Fibroblast of upper back skin (primary cell): Measurements from ENCODE around the gene HMX2.

ENCODE experiments used
- DNase-seq: peaks from one replicate; pipeline ENCODE4 v3.0.0-alpha.2; 2013

Gene HMX2, protein sequence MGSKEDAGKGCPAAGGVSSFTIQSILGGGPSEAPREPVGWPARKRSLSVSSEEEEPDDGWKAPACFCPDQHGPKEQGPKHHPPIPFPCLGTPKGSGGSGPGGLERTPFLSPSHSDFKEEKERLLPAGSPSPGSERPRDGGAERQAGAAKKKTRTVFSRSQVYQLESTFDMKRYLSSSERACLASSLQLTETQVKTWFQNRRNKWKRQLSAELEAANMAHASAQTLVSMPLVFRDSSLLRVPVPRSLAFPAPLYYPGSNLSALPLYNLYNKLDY

DNA sequence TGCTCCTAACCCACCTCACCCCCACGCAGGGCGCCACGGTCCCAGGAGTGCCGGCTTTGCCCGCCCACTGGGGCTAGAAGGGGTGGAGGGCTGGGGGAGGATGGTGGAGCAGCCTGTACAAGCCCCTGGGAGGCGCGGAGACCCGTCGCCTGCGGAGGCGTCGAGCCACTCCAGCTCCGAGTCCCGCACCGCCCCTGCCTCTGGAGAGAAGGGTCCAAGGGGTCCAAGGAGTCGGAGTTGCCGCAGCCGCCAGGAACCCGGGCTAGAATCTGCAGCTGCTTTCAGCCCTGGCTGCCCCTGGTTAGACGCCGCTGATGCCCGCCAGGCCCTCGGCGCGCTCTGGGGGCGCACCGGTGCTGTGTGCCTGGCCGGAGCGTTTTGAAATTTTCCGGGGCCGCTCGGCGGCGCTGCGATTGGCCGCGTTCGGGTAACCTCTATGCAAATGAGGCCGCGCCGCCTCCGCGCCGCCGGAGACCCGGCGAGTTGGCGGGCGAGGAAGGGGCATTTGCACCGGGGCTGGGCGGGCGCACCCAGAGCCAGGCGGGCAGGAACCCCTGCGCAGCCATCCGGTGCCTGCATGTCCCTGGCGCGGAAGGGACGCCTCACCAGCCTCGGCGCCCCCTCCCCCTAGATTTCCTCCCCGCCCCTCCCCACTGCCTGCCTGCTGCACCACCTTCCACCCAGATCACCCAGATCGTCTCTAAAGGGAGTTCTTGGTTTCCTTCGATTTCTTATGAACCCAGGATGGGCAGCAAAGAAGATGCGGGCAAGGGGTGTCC lies at the start of gene HMX2:
TSS of gene HMX2 (plus strand) at position 502 of the 779 bp plus-strand sequence. CDS start at position 745, 243 bp downstream.
- no peak for DNase-seq

- no peak for DNase-seq
These were observed 47.7 kb upstream of the HMX2 start for GRCh38 chr10:123100030-123100762.

DNA sequence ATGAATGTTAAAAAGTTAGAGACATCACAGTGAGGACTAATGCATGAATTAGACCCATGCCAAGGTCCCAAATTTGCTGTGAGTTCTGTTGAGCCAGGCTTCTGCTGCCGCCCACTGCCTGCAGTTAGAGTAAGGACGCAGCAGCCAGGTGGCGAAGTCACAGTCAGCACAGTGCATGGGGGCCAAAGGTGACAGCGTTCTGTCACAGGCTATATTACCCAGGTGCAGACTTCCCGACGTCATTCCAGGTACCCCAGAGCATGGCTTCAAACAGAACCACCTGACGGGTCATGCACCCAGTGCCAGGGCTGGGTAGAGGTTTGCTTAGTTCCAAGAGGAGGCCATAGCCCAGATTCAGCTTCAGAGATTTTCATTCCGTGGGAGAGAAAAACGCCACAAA lies 46.1 kb upstream of the HMX2 start:
- no peak for DNase-seq

DNA sequence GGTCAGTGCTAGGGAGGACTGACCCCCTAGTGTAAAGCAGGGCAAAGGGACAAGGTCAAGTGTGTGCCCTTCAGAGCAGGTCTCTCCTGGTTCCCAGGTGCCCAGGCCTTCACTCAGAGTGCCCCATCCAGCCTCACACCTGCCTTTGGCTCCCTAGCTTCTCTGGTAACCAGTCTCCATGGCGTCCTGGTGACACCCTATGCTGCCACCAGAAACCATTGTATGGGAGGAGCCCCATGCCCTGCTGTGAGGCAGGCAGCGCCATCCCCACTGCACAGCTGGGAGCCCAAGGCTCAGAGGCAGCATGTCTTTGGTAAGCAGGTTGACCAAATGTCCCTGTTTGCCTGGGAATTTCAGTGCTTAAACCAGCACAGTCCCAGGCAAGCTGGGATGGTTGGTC lies 45.3 kb upstream of the HMX2 start:
- DNase-seq, result no peak

DNA sequence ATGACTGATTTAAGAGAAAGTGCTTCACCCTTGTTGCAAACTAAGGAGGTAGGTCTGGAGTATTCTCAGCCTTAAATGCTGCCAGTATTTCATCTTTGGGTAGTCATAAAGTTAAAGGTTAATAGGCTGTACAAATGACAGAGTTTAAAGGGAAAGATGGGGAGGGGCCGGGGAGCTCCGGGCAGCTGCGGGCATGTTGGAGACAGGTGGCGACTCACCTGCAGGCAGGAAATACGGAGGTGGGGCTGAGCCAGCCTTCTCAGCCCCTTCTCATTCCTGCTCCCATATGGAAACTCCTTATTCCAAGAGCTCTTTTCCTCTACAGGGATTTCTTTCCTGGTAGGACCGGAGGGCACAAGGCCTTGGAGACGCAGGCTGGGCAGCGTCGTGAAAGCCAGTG lies 44.0 kb upstream of the HMX2 start:
- DNase-seq, result no peak

DNA sequence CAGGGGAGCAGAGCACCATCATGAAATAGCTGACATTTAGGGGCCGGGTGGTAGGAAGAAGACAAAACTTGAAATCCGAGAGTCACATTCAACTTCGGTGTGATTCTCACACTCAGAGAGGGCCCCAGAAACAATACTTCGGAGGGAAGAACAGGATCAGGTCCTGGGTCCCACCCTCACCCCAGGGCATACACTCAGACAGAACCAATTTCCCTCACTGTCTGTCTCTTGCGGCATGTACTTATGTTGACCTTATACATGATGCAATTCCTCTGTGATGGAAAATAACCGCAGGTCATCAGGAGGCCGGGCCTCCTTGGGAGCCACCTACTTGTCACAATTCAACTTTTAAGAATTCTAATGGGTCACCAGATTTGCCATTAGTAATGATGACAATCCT lies 38.5 kb upstream of the HMX2 start:
- DNase-seq, result no peak

DNA sequence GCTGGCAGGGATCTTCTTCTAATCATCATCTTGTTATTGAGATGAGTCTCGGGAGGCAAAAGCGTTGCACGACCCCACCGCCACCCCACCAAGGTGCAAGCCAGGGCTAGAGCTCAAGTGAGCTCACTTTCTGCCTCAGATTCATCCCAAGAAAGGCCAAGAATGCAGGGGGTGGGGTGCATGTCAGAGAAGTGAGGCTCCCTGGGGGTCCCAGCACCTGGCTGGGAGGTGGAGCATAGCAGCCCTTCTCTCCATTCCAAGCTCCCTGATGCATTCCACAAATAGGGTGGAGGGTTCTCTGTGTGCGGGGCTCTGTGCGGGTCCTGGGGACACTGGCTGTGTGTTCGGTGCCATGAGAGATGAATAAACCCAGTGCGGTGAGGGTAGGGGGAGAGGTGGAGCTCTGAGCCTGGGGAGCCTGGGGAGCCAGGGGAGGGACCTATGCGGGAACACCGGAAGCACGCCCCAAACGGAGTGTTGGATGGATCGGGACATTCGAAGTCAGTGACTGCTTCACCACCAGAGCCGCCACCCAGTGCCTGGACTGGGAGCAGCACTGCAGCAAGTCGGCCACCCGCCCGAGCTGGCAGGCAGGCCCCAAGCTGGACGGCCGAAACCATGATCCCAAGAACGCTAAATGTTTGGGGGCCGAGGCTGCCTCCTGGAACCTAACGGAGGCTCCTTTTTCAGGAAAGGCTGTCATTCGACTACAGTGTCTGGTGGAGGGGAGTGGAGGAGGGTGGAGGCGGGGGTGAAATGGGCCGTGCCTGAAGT lies 30.1 kb upstream of the HMX2 start:
- DNase-seq, result no peak

DNA sequence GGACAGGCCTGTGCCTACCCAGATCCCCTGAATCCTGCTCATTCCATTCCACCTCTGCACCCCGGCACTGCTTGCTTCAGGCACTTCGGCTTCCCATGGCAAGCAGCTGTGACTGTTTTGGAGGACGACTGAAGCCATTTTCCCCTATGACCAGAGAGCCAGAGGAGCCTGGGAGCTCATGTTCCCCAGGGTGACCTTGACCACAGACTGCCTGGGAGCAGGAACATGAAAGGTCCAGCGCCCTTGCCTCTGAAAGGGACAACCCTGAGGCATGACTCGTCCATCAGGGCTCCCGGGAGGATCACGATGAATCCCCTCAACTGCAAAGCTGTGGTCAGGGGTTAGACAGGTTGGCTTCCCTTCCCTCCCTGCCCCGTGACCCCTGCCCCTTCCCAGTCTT lies 28.9 kb upstream of the HMX2 start:
- no peak for DNase-seq

- no peak for DNase-seq
These were observed 21.7 kb upstream of the HMX2 start for GRCh38 chr10:123126246-123126645.

GRCh38 chr10:123129618-123130271 lies 18.2 kb upstream of the HMX2 start:
- no peak for DNase-seq

- peak; percentile 74 for DNase-seq
These were observed 15.1 kb upstream of the HMX2 start for GRCh38 chr10:123132576-123133477.

DNA sequence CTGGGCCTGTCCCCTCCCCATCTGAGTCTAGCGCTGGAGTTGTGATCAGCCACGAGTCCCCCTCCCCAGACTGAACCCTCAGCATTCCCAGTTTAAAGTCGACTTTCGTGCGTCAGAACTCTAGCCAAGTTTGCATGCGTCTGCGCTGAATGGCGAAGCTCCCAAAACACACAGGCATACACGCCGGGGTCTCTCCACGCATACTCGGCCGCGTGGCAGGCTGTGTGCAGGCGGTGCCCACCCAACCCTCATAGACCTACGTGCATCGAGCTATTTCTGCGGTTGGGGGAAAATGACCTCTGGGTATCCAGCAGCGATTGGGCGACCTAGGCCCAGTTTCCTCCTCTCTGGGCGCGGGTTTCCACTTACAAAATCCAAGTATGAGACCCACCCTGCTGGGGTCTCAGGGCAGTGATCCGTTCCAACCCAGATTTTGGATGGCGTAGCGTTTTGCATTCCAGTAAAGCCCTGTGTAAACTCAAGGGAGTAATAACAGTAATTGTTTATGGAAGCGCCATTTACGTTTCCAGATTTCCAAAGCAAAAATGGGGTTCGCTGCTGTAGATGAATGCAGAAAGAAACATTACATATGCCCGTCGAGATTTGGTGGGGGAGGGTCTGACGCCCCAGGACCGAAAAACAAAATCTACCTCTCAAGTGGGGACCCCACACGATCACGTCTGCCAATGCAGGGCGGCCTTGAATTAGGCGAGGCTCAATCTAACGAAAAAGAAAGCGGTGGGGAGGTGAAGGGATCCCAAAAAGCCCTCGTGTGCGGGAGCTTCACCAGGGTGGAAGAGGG lies 14.2 kb upstream of the HMX2 start:
- no peak for DNase-seq

- no peak for DNase-seq
These were observed 13.5 kb upstream of the HMX2 start for GRCh38 chr10:123134343-123134914.

GRCh38 chr10:123134915-123135414 lies 13.0 kb upstream of the HMX2 start:
- DNase-seq, result no peak

DNA sequence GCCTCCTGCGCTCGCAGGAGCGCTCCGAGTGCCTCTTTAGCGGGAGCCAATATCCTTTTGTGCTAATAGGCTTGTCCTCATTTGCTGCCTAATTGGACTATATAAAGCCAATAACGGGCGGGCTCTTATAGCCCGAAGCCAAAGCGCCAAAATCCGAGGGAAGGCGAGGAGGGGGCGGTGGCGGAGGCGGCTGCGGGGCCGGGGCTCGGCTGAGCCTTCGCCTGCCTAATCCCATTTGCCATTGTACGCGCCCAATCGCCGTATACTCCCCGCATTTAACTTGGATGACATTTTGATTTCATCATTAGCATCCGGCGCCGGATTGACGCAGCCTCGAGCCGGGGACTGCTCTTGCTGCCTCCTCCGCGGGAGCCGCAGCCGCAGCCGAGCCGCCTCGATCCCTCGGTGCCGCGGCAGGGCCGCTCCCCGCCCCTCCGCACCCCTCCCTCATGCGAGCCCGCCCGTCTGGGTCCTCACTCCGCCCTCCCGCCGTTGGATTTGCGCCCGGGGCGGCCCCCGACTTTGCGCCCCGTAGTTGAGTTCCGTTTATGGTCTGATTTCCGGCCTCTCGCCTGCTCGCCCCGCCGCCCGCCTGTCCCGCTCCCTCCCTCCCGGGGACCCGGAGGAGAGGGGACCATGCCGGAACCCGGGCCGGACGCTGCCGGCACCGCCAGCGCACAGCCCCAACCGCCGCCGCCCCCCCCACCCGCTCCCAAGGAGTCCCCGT lies 12.4 kb upstream of the HMX2 start, which contains the start of gene HMX3:
TSS of gene HMX3 (plus strand) at position 556 of the 727 bp plus-strand sequence. CDS start at position 637, 81 bp downstream.
- DNase-seq, result peak; percentile 33

- no peak for DNase-seq
These were observed 11.6 kb upstream of the HMX2 start for GRCh38 chr10:123136221-123136805.

- DNase-seq, result no peak
These were observed 10.9 kb upstream of the HMX2 start for GRCh38 chr10:123136806-123137642.

DNA sequence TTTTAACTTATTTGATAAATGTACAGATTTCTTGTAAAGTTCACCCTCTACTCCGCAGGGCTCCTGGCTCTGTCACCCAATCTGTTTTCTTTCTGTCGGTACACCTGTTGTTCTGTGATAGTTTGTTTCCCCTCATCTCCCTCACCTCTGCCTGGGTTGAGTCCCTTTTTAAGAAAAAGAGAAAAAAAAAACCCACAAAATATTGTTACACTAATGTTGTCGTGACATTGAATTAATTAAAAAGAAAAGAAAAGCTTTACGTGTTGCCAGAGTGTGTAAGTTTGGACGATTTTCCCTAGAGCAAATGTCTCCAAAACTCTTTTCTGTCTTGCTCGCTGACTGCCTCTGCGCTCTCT lies 8.8 kb upstream of the HMX2 start:
- no peak for DNase-seq
